HG03469 (cell line): ENCODE results near the gene COG4.
A peak's percentile ranks its signal among the peaks of the same experiment; 100 is the strongest.

ENCODE experiments used
- ATAC-seq: cut with Tn5 transposase; IDR thresholded peaks from one replicate; pipeline ENCODE4 v1.9.1; 2021; ENCODE audit warnings: mild to moderate bottlenecking, moderate library complexity, moderate number of reproducible peaks; ENCODE audit not compliant: unreplicated experiment

COG4 gene

DNA sequence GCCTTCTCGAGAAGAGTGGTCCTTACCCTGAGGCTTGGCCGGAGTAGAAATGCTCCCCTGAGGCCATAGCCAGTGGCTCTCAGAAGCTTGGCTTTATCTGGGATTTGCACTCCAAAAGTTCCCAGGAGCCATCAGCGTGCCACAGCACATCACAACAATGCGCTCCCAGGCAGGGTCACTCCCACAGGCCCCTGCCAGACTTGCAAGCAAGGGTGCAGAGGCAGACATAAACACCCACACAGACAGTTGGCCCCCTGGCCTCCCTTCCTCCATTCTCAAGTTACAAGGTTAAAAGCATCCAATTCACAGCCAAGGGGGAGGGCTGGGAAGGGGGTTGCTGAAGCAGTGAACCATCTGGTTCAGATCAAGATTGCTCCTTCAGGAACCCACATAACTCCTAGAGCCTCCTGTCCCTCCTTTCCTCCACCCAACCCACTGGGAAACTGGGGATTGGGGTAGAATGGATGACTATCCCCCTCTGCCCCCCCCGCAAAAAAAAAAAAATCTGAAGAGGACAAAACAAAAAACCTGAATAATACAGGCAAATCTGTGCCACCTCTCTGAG is 86.3 kb downstream of the COG4 start:
- ATAC-seq, result no peak

DNA sequence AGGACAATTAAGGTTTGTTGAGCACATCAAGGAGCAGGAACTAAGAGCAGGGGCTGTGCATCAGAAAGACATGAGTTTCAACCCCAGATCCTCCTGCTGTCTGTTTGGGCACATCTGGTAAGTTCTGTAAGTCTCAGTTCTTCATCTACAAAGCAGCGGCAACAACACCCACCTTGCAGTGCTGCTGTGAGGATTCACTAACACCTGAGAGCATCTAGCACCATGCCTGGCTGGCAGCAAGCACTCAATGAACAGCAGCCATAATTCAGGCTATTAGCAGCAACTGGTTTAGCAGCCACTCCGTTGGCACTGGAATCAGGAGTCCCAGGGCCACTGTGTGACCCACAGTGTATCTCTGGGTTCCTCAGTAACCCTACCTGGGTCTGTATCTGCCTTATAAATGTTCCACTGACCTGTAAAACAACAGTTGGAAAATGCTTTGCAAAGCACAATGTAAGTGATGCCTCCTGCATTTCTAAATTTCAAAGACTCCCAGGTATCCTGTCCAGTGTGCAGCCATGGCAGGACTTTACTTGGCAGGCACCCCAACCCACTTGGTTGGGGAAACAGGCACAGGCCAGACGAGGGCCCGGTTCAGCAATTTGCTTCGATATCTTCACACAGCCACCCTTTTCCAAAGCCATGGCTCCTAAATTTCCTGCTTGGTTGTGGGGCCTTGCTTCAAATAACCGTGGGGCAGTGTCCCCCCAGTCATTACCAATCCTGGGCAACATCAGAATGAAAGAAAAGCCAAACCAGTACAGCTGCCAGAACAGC is 88.7 kb downstream of the COG4 start:
- ATAC-seq, result no peak

DNA sequence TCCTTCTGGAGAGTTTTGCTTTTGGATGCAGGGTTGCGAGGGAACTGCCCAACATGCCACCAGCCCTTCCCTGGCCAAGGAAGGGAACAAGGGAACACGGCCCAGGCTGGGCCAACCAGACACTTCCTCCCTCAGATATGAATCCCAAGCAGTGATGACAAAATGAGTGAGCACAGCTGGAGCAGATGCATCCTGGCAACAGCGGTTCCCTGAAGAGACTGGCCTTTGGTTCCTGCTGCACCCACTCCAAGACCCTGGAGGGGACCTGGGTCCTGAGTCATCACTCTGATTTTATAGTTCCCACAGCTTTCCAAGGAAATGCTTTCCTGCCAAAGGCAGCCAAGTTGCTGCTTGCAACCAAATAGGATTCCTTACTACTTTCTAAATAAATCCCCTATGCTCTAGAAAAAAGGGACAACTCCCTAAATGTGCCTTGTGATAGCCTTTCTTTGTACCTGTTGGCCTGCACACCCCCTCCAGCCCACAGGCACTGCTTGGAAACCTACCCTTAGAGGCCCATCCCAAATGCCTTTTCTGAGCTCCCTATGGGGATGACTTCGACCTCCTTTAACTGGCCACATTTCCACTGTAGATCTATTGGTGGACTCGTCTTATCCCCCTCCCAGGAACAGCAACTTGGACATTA is 89.8 kb downstream of the COG4 start:
- ATAC-seq, result no peak

DNA sequence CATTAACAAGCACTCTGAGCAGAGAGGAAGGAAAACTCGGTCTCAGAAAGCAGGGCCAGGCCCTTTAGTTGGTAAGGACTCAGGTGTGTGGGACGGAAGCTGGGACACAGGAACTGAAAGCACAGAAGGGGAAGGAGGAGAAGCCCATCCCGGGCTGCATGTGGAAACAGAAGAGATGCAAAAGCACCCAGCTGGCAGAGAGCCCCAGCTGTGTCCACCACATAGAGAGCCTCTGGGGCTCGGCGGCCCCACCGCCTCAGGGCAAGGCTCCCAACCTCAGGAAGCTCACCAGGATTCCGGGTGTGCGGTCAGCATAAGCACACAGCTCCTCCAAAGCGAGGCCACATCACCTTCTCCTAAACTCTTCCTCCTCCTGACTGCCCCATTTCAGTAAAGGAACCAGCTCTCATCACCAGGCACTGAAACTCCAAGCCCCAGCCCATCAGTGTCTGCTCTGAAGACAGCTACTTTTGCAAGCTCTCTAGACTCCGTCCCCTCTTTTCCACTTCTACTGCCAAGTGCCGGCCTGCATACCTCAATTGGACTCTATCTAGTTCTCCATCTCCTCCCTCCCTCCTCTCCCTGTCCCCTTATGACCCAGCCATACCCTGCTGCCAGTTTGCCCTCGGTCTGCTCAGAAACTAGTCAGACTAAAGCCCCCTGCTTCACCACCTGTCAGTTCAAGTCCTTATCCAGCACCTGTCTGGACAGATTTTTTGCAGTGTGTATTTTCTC is 90.5 kb downstream of the COG4 start:
- ATAC-seq, result no peak

DNA sequence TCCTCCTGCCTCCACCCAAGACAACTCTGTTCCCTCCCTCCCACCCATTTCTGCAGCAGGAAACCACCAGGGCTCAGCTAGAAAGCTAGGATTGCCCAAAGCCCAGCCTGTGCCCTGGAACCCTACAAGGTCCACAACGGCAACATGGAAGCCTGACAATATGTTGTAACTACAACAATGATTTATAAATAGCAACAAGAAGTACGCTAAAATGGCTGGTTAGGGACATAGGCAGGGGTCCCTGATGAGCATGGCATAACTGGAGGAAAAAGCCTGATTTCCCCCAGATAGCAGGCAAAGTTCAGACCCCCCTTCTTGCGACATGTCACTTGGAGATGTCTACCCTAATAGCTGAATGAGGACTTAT is 91.0 kb downstream of the COG4 start:
- ATAC-seq, result no peak

DNA sequence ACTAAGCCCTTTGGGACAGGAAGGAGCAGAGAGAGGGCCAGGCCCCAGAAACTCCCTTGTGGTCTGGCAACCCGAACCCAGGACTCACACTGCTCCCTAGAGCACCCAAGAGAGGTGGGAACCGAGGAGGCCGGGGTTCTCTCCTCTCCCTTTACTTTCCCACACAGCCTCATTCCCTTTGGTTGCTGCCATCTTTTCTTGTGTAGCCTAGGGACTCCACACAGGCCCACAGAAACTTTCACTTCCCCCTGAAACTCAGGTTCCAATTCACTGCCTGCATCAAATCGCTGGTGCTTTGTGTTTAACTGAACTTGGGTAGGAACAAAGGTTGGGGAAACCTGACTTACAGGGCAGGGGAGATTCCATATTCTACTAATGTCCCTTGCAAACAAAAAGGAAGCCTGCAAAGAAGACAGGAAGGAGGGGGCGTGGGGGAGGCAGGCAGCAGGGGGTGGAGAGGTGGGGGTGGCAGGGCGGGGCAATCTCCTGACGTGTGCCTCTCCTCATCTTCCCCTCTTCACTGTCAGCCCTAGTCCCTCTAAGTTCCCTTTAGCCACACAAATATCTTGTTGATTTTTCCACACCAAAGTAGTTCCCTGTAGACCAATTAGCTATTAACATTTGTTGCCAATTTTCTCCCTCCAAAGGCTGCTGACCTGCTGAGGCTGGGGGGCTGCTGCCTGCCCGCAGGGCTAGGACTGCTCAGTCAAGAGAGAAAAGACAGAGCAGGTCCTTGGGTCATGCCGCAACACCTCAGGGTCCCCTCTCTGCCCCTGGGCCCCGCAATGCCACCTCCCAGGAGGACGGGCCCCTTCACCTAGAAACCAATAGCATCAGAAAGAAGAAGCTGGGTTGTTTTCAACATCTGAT is 92.5 kb downstream of the COG4 start:
- ATAC-seq, result peak; percentile 38
